ENCODE results near the gene SPRR2F.

DNA sequence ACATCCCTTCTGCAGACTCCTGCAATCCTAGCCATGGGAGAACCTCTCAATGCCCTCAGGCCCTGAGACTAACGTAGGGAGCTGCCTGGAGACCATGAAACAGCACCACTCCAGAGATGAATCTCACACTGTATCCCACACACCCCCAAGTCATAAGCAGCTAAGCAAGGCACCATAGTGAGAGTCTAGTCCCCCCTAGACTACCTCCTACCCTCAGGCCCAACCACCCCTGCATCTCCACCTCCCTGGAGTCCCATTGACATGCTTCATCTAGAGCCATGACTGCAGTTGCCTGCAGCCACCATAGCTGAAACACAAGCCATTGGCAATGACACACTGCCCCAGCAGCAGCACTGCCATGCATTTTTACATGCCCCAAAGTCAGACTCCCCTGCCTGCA lies 20.0 kb upstream of the SPRR2F start:
- TF ChIP-seq POLR2AphosphoS2 (IDR thresholded peaks at IDR 0.05; ENCODE audit: low read length): no peak
- TF ChIP-seq YY1 (IDR thresholded peaks at IDR 0.05; ENCODE audit: borderline replicate concordance in 1 of 3, control insufficient read depth in 1 of 3, extremely low read depth in 1 of 3, insufficient read depth in 3 of 3, insufficient read length in 1 of 3, insufficient replicate concordance in 2 of 3, low read depth in 1 of 3, low read length in 2 of 3): no peak
- TF ChIP-seq, protein P1, sequence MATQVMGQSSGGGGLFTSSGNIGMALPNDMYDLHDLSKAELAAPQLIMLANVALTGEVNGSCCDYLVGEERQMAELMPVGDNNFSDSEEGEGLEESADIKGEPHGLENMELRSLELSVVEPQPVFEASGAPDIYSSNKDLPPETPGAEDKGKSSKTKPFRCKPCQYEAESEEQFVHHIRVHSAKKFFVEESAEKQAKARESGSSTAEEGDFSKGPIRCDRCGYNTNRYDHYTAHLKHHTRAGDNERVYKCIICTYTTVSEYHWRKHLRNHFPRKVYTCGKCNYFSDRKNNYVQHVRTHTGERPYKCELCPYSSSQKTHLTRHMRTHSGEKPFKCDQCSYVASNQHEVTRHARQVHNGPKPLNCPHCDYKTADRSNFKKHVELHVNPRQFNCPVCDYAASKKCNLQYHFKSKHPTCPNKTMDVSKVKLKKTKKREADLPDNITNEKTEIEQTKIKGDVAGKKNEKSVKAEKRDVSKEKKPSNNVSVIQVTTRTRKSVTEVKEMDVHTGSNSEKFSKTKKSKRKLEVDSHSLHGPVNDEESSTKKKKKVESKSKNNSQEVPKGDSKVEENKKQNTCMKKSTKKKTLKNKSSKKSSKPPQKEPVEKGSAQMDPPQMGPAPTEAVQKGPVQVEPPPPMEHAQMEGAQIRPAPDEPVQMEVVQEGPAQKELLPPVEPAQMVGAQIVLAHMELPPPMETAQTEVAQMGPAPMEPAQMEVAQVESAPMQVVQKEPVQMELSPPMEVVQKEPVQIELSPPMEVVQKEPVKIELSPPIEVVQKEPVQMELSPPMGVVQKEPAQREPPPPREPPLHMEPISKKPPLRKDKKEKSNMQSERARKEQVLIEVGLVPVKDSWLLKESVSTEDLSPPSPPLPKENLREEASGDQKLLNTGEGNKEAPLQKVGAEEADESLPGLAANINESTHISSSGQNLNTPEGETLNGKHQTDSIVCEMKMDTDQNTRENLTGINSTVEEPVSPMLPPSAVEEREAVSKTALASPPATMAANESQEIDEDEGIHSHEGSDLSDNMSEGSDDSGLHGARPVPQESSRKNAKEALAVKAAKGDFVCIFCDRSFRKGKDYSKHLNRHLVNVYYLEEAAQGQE (IDR thresholded peaks at IDR 0.05; ENCODE audit: borderline replicate concordance): no peak
- TF ChIP-seq, protein P1 (CRISPR knock-in tag; IDR thresholded peaks at IDR 0.05; ENCODE audit: low read depth): no peak
- TF ChIP-seq ZNF253 (CRISPR knock-in tag; conservative IDR thresholded peaks at IDR 0.05): no peak

All from K562 (cell line).